Measurements from ENCODE around the gene BTAF1. TPM values are rescaled to one million over a fixed set of nuclear protein-coding genes. Genes with fewer than 3 reads are reported as not detected.

Gene BTAF1
- total RNA-seq, 1 donor from 2014 or later: 26.7 TPM

DNA sequence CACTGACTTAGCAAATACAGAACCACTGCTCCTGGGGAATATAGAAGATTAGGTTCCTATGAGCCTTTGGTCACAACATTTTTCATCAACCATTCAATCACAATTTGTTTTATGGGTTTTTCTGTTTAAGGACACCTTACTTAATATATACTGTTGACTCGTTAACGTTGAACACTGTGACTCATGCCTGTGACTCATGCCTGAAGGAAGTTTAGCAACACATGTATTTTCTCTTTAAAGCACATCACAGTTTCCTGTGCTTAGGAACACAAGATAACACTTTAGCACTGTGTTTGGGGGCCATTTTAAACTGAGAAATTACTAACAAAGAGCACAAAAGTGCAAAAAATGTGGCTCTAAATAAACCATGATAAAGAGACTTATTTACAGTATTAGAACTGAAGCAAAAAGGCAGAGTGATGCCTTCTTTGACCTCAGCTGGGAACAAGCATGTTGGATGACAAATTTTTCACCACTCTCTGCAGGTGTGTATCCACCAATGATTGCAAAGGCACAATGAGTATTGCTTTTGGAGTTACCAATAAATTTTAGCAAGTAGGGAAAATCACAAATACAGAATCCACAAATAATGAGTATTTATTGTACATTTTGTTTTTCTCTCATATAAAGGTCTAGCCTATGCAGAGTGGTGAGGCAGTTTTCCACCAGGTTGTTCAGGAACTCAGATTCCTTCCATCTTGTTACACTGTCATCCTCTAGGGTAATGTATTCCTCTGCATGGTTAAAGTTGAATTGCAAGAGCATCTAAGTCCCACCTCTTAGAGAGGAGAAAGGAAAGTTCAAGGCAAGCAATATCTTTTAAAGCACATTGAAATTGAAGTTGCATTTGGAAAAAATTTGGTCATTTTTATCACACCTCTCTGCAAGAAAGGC, 21.5 kb upstream of the BTAF1 start:
- peak overlapping the region; percentile 69 for H3K27ac Mint-ChIP-seq (ENCODE audit: unreplicated experiment)
- no peak overlapping the region for H3K4me3 Mint-ChIP-seq (ENCODE audit: unreplicated experiment)
- H3K4me1 Mint-ChIP-seq (ENCODE audit: low read depth): peaks cover 32% of the 10 kb centered on the region
- H3K27me3 Mint-ChIP-seq (ENCODE audit: low read depth): no peaks in the 10 kb centered on the region
- H3K9me3 Mint-ChIP-seq (ENCODE audit: low read depth): no peaks in the 10 kb centered on the region
- H3K36me3 Mint-ChIP-seq (ENCODE audit: low read depth): no peaks in the 10 kb centered on the region
- TF ChIP-seq, protein P1, sequence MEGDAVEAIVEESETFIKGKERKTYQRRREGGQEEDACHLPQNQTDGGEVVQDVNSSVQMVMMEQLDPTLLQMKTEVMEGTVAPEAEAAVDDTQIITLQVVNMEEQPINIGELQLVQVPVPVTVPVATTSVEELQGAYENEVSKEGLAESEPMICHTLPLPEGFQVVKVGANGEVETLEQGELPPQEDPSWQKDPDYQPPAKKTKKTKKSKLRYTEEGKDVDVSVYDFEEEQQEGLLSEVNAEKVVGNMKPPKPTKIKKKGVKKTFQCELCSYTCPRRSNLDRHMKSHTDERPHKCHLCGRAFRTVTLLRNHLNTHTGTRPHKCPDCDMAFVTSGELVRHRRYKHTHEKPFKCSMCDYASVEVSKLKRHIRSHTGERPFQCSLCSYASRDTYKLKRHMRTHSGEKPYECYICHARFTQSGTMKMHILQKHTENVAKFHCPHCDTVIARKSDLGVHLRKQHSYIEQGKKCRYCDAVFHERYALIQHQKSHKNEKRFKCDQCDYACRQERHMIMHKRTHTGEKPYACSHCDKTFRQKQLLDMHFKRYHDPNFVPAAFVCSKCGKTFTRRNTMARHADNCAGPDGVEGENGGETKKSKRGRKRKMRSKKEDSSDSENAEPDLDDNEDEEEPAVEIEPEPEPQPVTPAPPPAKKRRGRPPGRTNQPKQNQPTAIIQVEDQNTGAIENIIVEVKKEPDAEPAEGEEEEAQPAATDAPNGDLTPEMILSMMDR (IDR thresholded peaks at IDR 0.05): no peak
- no peak for DNase-seq (ENCODE audit: low spot score)

DNA sequence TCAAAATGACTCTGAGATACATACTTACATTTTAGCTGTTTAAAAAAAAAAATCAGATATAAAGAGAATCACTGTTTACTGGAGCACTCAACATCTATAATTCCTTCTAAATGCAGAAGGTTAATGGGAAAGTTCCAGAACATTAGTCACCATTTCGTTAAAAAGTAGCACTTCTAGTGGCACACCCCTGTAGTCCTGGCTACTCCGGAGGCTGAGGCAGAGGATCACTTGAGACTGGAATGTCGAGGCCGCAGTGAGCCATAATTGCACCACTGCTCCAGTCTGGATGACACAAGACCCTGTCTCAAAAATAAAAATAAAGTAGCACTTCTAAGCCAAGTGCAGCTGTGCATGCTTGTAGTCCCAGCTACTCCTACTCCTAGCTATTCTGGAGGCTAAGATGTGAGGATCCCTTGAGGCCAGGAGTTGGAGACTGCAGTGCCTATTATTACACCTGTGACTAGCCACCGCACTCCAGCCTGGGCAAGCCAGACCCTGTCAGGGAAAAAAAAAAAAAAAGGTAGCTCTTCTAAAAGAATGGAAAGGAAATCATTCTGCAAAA, 16.5 kb upstream of the BTAF1 start:
- Mint-ChIP-seq H3K36me3 (ENCODE audit: low read depth) (no peaks in the 10 kb centered on the region), H3K4me1 (ENCODE audit: low read depth) (peaks cover 41% of the 10 kb centered on the region), H3K4me3 (ENCODE audit: unreplicated experiment) (peak overlapping the region; percentile 76), H3K27ac (ENCODE audit: unreplicated experiment) (no peak overlapping the region), H3K27me3 (ENCODE audit: low read depth) (no peaks in the 10 kb centered on the region), H3K9me3 (ENCODE audit: low read depth) (no peaks in the 10 kb centered on the region)
- TF ChIP-seq, protein P1 (IDR thresholded peaks at IDR 0.05): no peak
- no peak for DNase-seq (ENCODE audit: low spot score)

DNA sequence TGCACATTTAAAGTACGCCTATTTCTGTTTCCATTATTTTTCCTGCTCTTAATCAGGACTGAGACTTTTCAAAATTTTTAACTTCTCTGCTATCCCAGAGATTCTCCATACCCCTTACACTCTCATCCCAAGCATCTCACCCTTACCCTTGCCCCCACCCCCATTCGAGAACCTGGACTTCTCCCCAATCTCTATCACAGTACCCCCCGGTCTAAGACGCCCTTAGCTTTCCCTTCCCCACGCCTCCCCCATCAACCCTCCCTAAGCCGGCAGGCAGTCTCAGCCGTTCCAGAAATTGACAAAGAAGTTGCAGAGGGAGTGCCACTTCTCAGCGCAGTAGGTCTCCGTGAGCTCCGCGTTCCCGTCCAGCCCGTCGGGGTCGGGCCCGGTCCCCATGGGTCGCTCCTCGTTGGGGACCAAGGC, 15.6 kb upstream of the BTAF1 start:
- DNase-seq (ENCODE audit: low spot score): no peak
- Mint-ChIP-seq H3K27ac (ENCODE audit: unreplicated experiment) (peak overlapping the region; percentile 66), H3K9me3 (ENCODE audit: low read depth) (no peaks in the 10 kb centered on the region), H3K36me3 (ENCODE audit: low read depth) (no peaks in the 10 kb centered on the region), H3K4me3 (ENCODE audit: unreplicated experiment) (peak overlapping the region; percentile 76), H3K27me3 (ENCODE audit: low read depth) (no peaks in the 10 kb centered on the region), H3K4me1 (ENCODE audit: low read depth) (peaks cover 36% of the 10 kb centered on the region)
- TF ChIP-seq, protein P1 (IDR thresholded peaks at IDR 0.05): no peak

DNA sequence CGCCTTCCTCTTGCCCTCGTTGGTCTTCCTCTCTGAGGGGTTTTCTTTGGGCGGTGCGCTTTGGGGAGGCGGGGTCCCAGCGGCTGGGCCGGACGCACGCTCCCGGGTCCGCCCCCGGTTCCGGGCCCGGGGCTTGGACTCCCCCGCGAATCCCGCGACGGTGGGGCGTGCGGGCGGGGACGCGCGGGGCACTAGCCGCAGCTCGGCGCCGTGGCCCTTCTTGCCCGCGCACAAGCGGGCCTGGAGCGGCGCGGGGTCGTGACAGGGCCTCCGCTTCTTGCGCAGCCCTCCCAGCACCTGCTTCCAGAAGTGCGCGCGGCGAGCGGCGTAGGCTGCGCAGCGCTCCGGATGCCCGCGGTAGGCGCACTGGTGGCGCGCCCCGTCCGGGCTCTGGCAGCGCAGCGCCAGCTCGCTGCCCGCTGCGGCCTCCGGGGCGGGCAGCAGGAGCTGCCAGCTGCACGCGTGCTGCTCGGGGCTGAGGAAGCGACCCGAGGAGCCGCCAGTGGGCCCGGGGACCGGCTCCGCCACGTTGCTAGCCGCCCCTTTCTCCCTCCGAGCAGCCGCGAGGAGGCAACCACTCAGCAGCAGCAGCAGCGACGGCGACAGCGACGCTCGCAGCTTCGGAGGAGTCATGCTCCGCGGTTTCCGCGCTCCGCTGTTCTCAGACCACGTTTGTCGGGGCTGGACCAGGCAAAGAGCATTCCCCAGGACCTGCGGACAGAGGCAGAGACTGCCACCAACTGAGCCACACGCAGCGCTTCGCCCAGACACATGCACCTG, 15.0 kb upstream of the BTAF1 start:
- H3K4me3 Mint-ChIP-seq (ENCODE audit: unreplicated experiment): peak overlapping the region; percentile 88
- H3K27ac Mint-ChIP-seq (ENCODE audit: unreplicated experiment): peak overlapping the region; percentile 82
- TF ChIP-seq, protein P1 (IDR thresholded peaks at IDR 0.05): peak; percentile 79
- no peaks in the 10 kb centered on the region for H3K9me3 Mint-ChIP-seq (ENCODE audit: low read depth)
- H3K27me3 Mint-ChIP-seq (ENCODE audit: low read depth): no peaks in the 10 kb centered on the region
- peaks cover 40% of the 10 kb centered on the region for H3K4me1 Mint-ChIP-seq (ENCODE audit: low read depth)
- DNase-seq (ENCODE audit: low spot score): no peak
- no peaks in the 10 kb centered on the region for H3K36me3 Mint-ChIP-seq (ENCODE audit: low read depth)

DNA sequence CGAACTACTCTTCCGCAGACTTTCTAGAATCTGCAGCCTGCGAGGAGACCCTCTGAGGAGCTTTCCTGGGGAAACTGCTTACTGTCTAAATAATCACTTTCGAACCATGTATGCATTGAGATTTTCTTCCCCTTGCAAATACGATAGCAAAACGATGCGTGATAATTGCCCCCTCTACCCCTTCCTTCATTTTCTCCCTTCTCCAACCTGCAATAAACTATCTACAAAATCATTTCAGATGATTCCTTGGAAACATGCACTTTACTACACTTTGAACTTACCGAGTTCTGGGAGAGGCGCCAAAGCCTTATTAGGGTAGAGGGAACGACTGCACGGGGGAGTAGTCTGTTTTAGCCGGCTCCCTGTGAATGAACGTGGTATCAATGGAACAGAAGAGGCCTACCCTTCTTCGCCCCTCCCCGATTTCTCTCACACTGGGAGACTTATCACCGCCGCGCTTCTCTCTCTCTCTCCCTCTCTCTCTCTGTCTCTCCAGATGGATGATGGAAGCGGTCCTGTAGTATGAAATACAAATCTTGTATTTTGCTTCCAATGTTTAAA, 14.4 kb upstream of the BTAF1 start, which contains the start of gene FGFBP3:
Gene FGFBP3 (minus strand): TSS at position 370 of the 561 bp plus-strand sequence. CDS start 517 bp downstream, outside the sequence.
- TF ChIP-seq, protein P1 (IDR thresholded peaks at IDR 0.05): peak; percentile 48
- Mint-ChIP-seq H3K27me3 (ENCODE audit: low read depth) (no peaks in the 10 kb centered on the region), H3K9me3 (ENCODE audit: low read depth) (no peaks in the 10 kb centered on the region), H3K4me1 (ENCODE audit: low read depth) (peaks cover 39% of the 10 kb centered on the region), H3K36me3 (ENCODE audit: low read depth) (no peaks in the 10 kb centered on the region), H3K4me3 (ENCODE audit: unreplicated experiment) (peak within 1 kb of the TSS; percentile 88), H3K27ac (ENCODE audit: unreplicated experiment) (peak within 1 kb of the TSS; percentile 82)
- DNase-seq (ENCODE audit: low spot score): no peak
